ENCODE results near the gene JMJD1C.
"Not testable (repeated sequence)": the region's sequence is repeated elsewhere in the genome, so short reads cannot be mapped to it uniquely, and the experiment has no call there.

JMJD1C gene

GRCh38 chr10:63364918-63365317, 100.9 kb downstream of the JMJD1C start:
- DNase-seq (ENCODE audit: low read depth, low spot score) = no peak

- DNase-seq (ENCODE audit: low read depth, low spot score) = no peak
These were observed 101.8 kb downstream of the JMJD1C start for GRCh38 chr10:63363951-63364350.

DNA sequence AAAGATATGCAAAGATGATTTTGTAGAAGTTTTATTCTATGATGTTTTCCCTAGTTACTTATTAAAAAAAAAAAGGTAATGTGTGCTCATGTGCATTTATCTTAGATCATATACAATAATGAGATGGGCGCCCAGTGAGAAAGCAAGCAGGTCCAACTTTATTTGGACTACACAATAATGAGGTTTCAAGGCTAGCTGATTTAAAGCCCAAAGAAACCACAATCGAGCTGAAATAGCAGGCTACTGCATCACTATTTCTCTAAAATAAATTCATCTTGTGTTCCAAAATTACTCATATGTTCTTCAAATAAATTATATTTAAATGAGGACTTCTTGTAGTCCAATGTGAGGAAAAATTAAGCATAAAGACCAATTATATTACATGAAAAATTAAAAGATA, 110.1 kb downstream of the JMJD1C start:
- DNase-seq (ENCODE audit: low read depth, low spot score) = no peak

DNA sequence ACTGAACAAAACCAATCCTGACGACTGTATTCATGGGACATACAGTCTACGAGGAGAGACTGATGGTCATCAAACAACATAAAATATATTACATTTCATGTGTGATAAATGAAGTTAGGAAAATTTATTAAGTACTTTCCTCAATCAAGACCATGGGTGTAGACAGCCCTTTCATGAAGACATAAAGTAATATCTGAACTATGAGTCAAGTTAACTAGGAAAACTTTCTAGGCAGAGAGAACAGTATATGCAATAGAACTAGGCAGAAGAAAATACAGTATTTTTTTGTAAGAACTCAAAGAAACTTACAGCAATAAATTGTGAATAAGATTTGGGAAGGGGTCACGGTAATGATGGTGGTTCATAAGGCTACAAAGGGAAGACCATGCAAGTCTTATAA, 112.8 kb downstream of the JMJD1C start:
- DNase-seq (ENCODE audit: low read depth, low spot score) = no peak

- DNase-seq (ENCODE audit: low read depth, low spot score) = no peak
These were observed 117.4 kb downstream of the JMJD1C start for GRCh38 chr10:63348245-63348850.

DNA sequence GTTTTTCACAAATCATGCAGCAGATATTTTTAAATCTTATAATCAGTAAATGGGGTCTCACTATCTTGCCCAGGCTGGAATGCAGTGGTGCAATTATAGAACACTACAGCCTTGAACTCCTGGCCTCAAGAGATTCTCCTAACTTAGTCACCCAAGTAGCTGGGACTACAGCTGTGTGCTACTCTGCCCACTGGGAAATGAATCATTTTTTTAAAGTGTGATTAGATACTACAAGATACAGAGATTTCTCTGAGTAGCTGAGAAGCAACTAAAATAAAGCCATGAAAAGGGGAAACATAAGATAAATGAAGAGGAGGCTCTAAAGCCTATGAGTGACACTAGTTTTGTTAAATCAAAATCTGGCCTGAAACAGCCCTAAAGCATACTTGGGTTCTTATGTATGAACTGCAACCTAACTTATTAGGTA, 119.7 kb downstream of the JMJD1C start:
- DNase-seq (ENCODE audit: low read depth, low spot score) = no peak

GRCh38 chr10:63344269-63344668, 121.5 kb downstream of the JMJD1C start:
- DNase-seq (ENCODE audit: low read depth, low spot score) = no peak

DNA sequence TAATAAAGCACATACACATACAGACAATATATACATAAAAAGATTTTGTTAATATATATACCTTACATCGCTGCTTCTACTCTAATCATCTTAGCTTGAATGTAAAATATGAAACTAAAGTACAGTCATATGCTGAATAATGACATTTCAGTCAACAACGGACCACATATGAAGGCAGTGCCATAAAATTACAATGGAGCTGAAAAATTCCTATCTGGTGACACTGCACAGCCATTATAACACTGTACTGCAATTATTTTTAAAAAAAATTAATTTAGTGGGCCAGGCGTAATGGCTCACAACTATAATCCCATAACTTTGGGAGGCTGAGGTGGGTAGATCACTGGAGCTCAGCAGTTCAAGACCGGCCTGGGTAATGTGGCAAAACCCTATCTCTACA, 122.3 kb downstream of the JMJD1C start:
- no peak for DNase-seq (ENCODE audit: low read depth, low spot score)

DNA sequence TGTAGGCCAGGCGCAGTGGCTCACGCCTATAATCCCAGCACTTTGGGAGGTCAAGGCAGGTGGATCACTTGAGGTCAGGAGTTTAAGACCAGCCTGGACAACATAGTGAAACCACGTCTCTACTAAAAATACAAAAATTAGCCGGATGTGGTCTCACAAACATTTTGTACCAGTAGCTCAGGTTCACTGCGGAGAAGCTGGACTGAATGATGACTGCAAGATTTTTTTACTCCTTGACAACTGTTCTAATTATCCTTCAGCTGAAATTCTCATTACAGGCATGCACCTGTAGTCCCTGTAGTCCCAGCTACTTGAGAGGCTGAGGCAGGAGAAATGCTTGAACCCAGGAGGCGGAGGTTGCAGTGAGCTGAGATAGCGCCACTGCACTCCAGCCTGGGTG, 126.1 kb downstream of the JMJD1C start:
- DNase-seq (ENCODE audit: low read depth, low spot score) = not testable (repeated sequence)

DNA sequence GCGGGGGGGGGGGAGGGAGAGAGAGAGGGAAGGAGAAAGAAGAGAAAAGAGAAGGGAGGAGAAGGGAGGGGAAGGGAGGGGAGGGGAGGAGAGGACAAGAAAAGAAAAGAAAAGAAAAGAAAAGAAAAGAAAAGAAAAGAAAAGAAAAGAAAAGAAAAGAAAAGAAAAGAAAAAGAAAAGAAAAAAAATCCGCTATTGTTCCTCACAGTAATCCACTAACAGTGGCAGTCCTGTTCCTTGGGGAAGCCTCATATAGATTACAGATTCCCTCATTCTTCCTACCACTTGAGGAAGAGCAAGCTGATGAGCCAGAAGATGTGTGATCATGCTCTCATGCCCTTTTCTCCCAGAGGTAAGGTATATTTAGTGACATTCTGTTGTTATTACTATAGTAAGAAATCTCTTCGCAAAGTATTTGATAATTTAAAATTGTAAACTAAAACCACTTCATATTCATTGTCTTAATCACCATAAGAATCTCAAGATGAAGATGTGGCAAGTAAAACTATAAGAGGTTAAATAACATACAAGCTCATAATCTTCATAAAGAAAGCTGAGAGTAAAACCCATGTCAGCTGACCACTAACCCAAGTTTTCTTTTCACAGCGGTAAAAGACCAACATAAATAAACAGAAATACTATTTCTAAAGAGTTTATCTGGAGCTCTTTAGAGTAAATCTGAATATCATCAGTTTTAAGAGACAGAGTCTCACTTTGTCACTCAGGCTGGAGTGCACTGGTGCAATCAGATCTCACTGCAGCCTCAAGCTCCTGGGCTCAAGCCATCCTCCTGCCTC, 128.1 kb downstream of the JMJD1C start:
- DNase-seq (ENCODE audit: low read depth, low spot score) = no peak

DNA sequence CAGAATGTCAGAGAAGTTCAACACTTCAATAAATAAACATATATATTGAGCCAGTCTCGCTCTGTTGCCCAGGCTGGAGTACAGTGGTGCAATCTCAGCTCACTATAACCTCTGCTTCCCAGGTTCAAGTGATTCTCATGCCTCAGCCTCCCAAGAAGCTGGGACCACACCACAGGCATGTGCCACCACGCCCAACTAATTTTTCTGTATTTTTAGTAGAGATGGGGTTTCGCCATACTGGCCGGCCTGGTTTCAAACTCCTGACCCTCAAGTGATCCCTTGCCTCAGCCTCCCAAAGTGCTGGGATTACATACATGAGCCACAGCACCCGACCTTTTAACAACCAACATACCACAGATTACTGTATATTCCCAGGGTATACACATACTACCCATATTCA, 134.2 kb downstream of the JMJD1C start:
- DNase-seq (ENCODE audit: low read depth, low spot score) = no peak

- DNase-seq (ENCODE audit: low read depth, low spot score) = no peak
These were observed 141.3 kb downstream of the JMJD1C start for GRCh38 chr10:63324495-63324854.

DNA sequence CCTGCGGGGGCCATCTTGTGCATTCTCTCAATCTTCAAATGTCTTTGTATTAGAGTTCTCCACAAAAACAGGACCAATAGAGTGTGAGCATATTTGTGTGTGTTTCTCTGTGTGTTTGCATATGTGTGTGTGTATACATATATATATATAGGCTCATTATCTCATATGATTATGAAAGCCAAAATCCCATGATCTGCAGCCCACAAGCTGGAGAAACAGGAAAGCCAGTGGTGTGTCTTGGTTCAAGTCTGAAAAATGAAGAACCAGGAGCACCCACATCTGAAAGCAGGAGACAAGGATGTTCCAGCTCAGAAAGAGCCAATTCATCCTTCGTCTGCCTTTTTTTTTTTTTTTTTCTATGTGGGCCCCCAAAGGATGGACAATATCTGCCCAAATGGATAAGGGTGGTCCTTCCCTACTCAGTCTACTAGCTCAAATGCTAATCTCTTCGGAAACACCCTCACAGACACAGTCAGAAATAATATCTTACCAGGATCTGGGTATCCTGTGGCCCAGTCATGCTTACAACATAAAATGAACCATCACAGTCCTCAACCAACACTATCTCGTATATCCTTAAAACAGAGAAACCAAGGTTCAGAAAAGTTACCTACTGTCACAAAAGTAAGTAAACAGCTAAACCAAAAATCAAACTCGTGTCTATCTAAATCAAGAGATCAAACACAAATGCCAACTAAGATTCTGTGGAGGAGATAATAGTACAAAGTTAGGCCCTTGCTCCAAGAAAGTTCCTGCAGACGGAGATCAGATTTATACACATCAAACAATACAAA, 141.9 kb downstream of the JMJD1C start:
- DNase-seq (ENCODE audit: low read depth, low spot score) = no peak

- DNase-seq (ENCODE audit: low read depth, low spot score) = no peak
These were observed 145.1 kb downstream of the JMJD1C start for GRCh38 chr10:63320683-63321082.

DNA sequence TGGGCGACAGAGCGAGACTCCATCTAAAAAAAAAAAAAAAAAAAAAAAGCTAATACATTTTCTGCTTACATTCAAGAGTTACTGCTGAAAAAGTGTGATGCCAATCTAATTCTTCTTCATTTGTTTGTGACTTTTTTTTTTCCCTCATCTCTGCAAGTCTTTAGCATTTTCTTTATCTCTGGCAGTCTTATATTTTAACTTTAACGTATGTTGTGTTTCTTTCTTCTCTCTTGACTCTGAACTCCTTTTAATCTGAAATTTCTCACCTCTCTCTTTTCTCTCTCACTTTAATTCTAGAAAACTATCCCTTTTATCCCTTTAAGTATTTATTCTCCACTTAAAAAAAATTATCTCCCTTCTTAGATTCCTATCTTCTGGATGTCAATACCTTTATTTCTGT, 146.5 kb downstream of the JMJD1C start:
- DNase-seq (ENCODE audit: low read depth, low spot score) = no peak

DNA sequence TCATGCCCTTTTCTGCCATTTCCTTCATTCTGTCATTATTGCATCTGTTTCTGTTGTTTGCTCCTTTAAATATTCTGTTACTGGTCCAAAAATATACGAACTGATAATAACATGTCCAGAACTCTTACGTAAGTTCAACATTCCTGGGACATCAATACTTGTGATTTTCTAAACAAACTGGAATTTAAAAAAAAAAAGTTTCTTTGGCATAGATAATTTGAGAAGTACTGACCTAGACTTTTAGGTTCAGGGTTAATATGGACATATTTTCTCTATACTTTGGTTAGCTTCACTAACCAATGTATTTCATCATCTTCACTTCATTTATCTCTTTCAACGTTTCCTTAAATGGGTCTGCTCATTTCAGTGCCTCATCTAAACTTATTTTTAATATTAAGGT, 147.3 kb downstream of the JMJD1C start:
- no peak for DNase-seq (ENCODE audit: low read depth, low spot score)

- peak; percentile 4 for DNase-seq (ENCODE audit: low read depth, low spot score)
These were observed 151.8 kb downstream of the JMJD1C start for GRCh38 chr10:63314020-63314419.

GRCh38 chr10:63313066-63313717, 152.6 kb downstream of the JMJD1C start:
- peak; percentile 12 for DNase-seq (ENCODE audit: low read depth, low spot score)

DNA sequence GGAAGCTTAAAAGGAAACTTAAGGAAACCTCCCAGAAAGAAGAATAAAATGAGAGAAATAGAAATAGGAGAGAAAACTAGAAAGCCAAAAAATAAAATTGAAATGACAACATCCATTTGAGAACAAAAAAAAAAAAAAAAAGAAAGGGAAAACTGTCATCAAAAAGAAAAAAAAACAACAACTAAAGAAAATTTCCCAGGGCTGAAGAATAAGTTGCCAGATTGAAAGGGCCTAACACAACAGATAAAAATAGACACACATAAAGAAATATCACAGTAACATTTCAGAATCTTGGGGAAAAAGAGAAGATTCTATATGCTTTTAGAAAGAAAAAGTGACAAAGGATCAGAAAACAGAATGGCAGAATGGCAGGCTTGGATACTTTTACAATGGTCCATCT, 157.1 kb downstream of the JMJD1C start:
- no peak for DNase-seq (ENCODE audit: low read depth, low spot score)

- no peak for DNase-seq (ENCODE audit: low read depth, low spot score)
These were observed 161.6 kb downstream of the JMJD1C start for GRCh38 chr10:63304146-63304545.

GRCh38 chr10:63300801-63301200, 165.0 kb downstream of the JMJD1C start:
- DNase-seq (ENCODE audit: low read depth, low spot score) = no peak

GRCh38 chr10:63297941-63298340, 167.8 kb downstream of the JMJD1C start:
- DNase-seq (ENCODE audit: low read depth, low spot score) = no peak

Data from smooth muscle cell of the brain vasculature (primary cell).